ENCODE measurements around the gene TNFRSF9. TPM values are rescaled to one million over a fixed set of nuclear protein-coding genes. Genes with fewer than 3 reads are reported as not detected.

Gene TNFRSF9
- total RNA-seq, 1 experiment from 2014 or later: not detected

GRCh38 chr1:7930645-7931445 is 9.8 kb downstream of the TNFRSF9 start:
- TF ChIP-seq CTCF (conservative IDR thresholded peaks at IDR 0.05): no peak
- Histone ChIP-seq H4K5ac (ENCODE audit: insufficient read length, low read depth, low read length) (no peak overlapping the region), H3K4ac (ENCODE audit: low read depth, low read length) (no peak overlapping the region), H2AK5ac (ENCODE audit: insufficient read length, low read length) (no peak overlapping the region), H3K4me1 (ENCODE audit: insufficient read depth, low read length) (no peaks in the 10 kb centered on the region), H3K27ac (ENCODE audit: insufficient read length, low read depth, low read length) (no peak overlapping the region), H3K18ac (ENCODE audit: insufficient read length, low read depth, low read length) (no peak overlapping the region), H3K14ac (ENCODE audit: insufficient read depth, low read length) (no peak overlapping the region), H3K27me3 (ENCODE audit: insufficient read depth, low read length) (no peaks in the 10 kb centered on the region), H3K56ac (ENCODE audit: insufficient read length, low read depth, low read length) (no peak overlapping the region), H3K79me1 (ENCODE audit: insufficient read depth, low read depth, low read length, poor library complexity, severe bottlenecking) (no peaks in the 10 kb centered on the region), H2AFZ (ENCODE audit: low read length) (no peak overlapping the region), H2BK5ac (ENCODE audit: insufficient read length, low read length) (no peak overlapping the region), H3K9me3 (ENCODE audit: control insufficient read depth, low read depth, low read length) (no peaks in the 10 kb centered on the region), H3K4me2 (ENCODE audit: insufficient read depth, insufficient read length, low read length) (no peak overlapping the region), H2BK20ac (ENCODE audit: low read depth, low read length, poor library complexity, severe bottlenecking) (no peak overlapping the region), H3T11ph (ENCODE audit: low read length) (no peak overlapping the region), H3K23ac (ENCODE audit: insufficient read length, low read depth, low read length) (no peak overlapping the region), H3K23me2 (ENCODE audit: insufficient read length, low read depth, low read length, poor library complexity, severe bottlenecking) (no peaks in the 10 kb centered on the region), H2BK15ac (ENCODE audit: low read depth, low read length) (no peak overlapping the region), H3K9ac (ENCODE audit: extremely low read depth, insufficient read length, low read length) (no peak overlapping the region), H4K20me1 (ENCODE audit: control insufficient read depth, insufficient read depth, insufficient read length) (no peaks in the 10 kb centered on the region), H2BK120ac (ENCODE audit: low read depth, low read length, poor library complexity, severe bottlenecking) (no peak overlapping the region), H2BK12ac (ENCODE audit: insufficient read length, low read depth, low read length) (no peak overlapping the region), H3K79me2 (ENCODE audit: insufficient read depth, low read length) (no peaks in the 10 kb centered on the region), H4K8ac (replicated peaks; ENCODE audit: insufficient read length, low read depth, low read length) (no peak overlapping the region), H4K91ac (ENCODE audit: insufficient read length, low read depth, low read length) (no peak overlapping the region)
- H3K27ac Mint-ChIP-seq: no peak overlapping the region
- no peak for DNase-seq
- H3K9me3 Mint-ChIP-seq: no peaks in the 10 kb centered on the region
- H3K4me3 Mint-ChIP-seq: no peak overlapping the region
- H3K36me3 Mint-ChIP-seq (ENCODE audit: insufficient read depth in 1 of 3, low read depth in 3 of 3): no peaks in the 10 kb centered on the region
- no CpG with 5 or more reads among the region's 15 CpGs for WGBS (ENCODE audit: extremely low coverage, insufficient read length, low lambda C conversion rate)
- peaks cover 14% of the 10 kb centered on the region for H3K27me3 Mint-ChIP-seq (ENCODE audit: low read depth)
- no peaks in the 10 kb centered on the region for H3K4me1 Mint-ChIP-seq
